Measurements from ENCODE around the gene TEX261.

GRCh38 chr2:70965506-70965905 lies 29.2 kb downstream of the TEX261 start:
- TF ChIP-seq POLR2A (IDR thresholded peaks at IDR 0.05; ENCODE audit: low read length), result no peak
- TF ChIP-seq GATA1 (IDR thresholded peaks at IDR 0.05; ENCODE audit: low read depth, low read length), result no peak
